Fibroblast of pulmonary artery (primary cell): Measurements from ENCODE around the gene CCDC178.
"Not testable (repeated sequence)": the region's sequence is repeated elsewhere in the genome, so short reads cannot be mapped to it uniquely, and the experiment has no call there.

Experiments used
- DNase-seq: peaks from one replicate; pipeline ENCODE4 v3.0.0-alpha.2; 2010; ENCODE audit warnings: low read depth
- H3K4me3 ChIP-seq: replicated peaks from 2 replicates; pipeline ENCODE4 v1.5.1; 2011; ENCODE audit warnings: low read depth, mild to moderate bottlenecking, control low read depth, low read length, moderate library complexity
- CTCF ChIP-seq: IDR thresholded peaks from 2 replicates; pipeline ENCODE4 v1.5.1; 2011; ENCODE audit warnings: mild to moderate bottlenecking, control low read depth, low read length, inconsistent platforms; ENCODE audit errors: missing control alignments

Gene CCDC178

GRCh38 chr18:33356735-33357134, 83.8 kb downstream of the CCDC178 start:
- no peak for TF ChIP-seq CTCF
- no peak for DNase-seq
- no peak overlapping the region for H3K4me3 ChIP-seq

GRCh38 chr18:33355756-33356155, 84.8 kb downstream of the CCDC178 start:
- H3K4me3 ChIP-seq, result no peak overlapping the region
- no peak for TF ChIP-seq CTCF
- DNase-seq, result no peak

- no peak overlapping the region for H3K4me3 ChIP-seq
- TF ChIP-seq CTCF, result no peak
- DNase-seq, result no peak
These were observed 85.3 kb downstream of the CCDC178 start for GRCh38 chr18:33355263-33355662.

GRCh38 chr18:33350256-33350655, 90.3 kb downstream of the CCDC178 start:
- TF ChIP-seq CTCF, result no peak
- H3K4me3 ChIP-seq, result no peak overlapping the region
- DNase-seq, result no peak

- not testable (repeated sequence) for H3K4me3 ChIP-seq, DNase-seq
These were observed 100.8 kb downstream of the CCDC178 start for GRCh38 chr18:33339733-33340132.

- DNase-seq, result no peak
- TF ChIP-seq CTCF, result no peak
- no peak overlapping the region for H3K4me3 ChIP-seq
These were observed 105.7 kb downstream of the CCDC178 start for GRCh38 chr18:33334781-33335180.

- no peak for TF ChIP-seq CTCF
- no peak for DNase-seq
- H3K4me3 ChIP-seq, result no peak overlapping the region
These were observed 109.8 kb downstream of the CCDC178 start for GRCh38 chr18:33330711-33331110.

- DNase-seq, result no peak
- no peak for TF ChIP-seq CTCF
- H3K4me3 ChIP-seq, result no peak overlapping the region
These were observed 113.5 kb downstream of the CCDC178 start for GRCh38 chr18:33326975-33327374.
